HG03139 (cell line): Measurements from ENCODE around the gene HIF1A.
"Not testable (repeated sequence)": the region's sequence is repeated elsewhere in the genome, so short reads cannot be mapped to it uniquely, and the experiment has no call there.

Source experiments
- ATAC-seq: cut with Tn5 transposase; IDR thresholded peaks from one replicate; pipeline ENCODE4 v1.9.1; 2021; ENCODE audit not compliant: unreplicated experiment

Gene HIF1A

GRCh38 chr14:61706096-61706690 is 10.9 kb downstream of the HIF1A start:
- ATAC-seq = no peak

GRCh38 chr14:61707774-61708173 is 12.5 kb downstream of the HIF1A start:
- ATAC-seq = not testable (repeated sequence)

GRCh38 chr14:61708693-61709092 is 13.4 kb downstream of the HIF1A start:
- not testable (repeated sequence) for ATAC-seq

DNA sequence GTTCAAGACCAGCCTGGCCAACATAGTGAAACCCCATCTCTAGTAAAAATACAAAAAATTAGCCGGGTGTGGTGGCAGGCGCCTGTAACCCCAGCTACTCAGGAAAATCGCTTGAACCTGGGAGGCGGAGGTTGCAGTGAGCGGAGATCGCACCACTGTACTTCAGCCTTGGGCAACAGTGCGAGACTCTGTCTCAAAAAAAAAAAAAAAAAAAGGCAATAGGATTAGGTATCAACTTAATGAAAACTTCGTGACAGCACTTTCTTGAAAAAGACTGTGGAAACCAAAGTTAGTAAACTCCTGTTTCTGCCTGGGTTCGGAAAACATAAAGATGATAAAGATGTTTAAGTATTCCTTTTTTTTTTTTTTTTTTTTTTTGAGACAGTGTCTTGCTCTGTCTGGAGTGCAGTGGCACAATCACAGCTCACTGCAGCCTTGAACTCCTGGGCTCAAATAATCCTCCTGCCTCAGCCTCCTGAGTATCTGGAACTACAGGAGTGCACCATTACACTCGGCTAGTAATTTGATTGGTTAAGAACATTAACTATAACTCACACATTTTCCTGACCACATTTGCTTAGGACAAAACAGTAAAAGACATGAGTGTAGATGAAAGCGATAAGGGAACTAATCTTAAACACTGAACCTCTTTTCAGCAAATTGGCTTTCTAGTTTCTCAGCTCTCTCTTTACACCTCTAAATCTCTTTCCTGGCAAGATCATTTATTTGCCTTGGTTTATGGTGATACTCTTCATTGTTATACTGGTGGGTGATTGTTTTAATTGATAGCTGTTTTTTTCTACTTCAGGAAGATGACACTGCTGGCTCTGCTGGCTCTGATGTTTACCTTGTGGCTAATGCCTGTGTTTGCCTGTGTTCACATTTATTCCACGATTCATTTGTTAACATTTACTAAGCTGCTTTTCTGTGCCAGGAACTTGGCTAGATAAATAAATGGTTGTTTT is 15.8 kb downstream of the HIF1A start:
- ATAC-seq = no peak

- no peak for ATAC-seq
These were observed 16.8 kb downstream of the HIF1A start for GRCh38 chr14:61712137-61712536.

- no peak for ATAC-seq
These were observed 18.6 kb downstream of the HIF1A start for GRCh38 chr14:61713724-61714437.

DNA sequence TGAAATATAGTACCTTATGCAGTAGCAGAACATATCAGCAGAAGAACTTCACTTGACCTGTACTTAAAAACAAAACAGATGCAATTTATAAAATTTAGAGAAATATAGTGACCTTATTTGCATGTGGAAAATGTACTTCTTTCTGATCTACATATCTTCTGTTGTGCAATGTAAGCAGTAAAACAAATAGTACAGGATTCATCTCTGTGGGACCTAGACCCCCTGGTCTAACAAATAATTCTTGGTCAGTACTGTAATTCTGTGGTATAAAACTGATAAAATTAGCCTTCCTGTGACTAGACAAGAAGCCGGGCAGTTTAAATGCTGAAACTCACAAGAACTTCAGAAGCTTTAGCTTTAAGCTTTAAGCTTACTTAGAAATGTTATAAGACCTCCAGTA is 21.6 kb downstream of the HIF1A start:
- ATAC-seq = no peak

DNA sequence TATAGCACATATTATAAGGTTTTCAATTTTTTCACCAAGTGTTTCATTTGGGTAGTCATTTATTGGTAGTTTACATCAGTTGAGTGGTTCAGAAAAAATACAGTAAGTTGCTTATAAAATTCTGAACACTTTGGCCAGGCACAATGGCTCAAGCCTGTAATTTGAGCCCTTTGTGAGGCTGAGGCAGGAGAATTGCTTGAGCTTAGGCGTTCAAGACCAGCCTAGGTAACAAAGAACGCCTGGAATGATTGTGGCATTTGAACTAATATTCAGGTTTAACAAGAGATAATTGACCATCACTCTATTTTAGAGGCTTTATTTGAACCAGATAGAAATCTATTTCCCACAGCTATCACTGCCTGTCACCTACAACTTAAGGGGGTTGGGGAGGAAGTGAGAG is 22.7 kb downstream of the HIF1A start:
- no peak for ATAC-seq

DNA sequence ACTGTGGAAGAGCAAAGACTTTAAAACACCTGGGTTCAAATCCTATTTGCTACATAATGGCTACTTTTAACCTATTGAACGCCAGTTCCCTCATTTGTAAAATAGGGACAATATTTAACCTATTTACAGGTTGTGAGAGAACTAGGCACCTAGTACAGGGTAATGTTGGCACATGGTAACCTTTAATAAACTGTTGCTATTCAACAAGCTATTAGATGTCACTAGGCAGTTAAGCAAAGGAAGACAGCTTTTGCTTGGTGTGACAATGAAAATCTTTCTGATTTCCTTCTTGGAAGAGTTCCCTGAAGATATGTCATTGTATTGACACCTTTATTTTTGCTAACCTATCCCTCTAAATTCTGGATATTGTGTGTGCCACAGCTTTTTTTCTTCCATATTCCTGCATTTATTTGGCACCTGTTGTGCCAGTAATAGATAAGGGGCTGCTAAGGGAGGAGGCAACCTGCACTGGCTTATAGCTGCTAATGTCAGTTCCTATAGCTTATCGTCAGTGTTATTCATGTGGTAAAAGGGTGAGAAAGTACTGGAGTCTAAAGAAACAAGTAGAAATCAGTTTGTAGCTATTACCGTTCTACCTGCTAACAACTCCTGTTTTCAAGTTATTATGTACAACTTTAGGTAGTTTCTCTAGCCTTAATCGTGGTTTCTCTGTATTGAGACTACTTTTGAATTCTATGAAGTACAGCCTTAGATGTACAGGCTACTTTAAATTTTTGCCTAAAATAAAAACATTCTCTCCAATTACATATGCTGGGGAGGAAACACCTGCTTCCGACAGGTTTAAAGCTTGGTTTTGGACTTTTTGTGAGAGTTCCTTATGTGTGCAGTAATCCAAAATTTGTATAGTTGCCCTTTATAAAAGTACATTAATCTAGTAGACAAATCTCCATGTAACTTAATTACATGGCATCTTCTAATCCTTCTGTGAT is 24.3 kb downstream of the HIF1A start:
- no peak for ATAC-seq

DNA sequence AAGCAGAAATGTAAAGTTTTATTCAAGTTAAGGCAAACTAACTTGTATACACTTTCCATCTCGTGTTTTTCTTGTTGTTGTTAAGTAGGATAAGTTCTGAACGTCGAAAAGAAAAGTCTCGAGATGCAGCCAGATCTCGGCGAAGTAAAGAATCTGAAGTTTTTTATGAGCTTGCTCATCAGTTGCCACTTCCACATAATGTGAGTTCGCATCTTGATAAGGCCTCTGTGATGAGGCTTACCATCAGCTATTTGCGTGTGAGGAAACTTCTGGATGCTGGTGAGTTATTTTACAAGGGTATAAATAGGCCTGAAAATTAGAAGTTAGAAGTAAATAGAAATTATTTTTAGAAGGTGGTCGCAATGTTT is 25.0 kb downstream of the HIF1A start:
- no peak for ATAC-seq

- no peak for ATAC-seq
These were observed 25.4 kb downstream of the HIF1A start for GRCh38 chr14:61720741-61721140.

GRCh38 chr14:61724133-61724532 is 28.8 kb downstream of the HIF1A start:
- ATAC-seq = no peak

- ATAC-seq = no peak
These were observed 31.7 kb downstream of the HIF1A start for GRCh38 chr14:61726778-61727658.

- no peak for ATAC-seq
These were observed 35.6 kb downstream of the HIF1A start for GRCh38 chr14:61730756-61731373.

DNA sequence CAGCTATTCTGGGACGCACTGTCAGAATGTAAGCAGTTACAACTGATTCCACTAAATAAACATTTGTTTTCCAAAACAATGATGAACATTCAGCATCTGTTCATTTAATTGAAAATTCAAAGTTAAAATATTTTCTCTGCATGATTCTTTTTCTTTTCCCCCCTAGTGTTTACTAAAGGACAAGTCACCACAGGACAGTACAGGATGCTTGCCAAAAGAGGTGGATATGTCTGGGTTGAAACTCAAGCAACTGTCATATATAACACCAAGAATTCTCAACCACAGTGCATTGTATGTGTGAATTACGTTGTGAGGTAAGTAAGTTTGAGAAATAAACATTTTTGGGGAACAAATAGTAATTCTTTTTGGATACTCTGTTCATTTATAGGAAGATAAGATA is 38.7 kb downstream of the HIF1A start:
- no peak for ATAC-seq

DNA sequence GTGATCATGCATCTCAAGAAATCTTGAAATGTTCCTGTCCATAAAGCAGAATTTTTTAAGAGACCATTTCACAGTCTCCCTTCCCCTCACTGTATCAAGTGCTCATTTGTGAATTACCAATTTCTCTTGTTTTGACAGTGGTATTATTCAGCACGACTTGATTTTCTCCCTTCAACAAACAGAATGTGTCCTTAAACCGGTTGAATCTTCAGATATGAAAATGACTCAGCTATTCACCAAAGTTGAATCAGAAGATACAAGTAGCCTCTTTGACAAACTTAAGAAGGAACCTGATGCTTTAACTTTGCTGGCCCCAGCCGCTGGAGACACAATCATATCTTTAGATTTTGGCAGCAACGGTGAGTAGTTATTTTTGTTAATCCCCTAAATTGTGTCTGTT is 41.4 kb downstream of the HIF1A start:
- no peak for ATAC-seq

DNA sequence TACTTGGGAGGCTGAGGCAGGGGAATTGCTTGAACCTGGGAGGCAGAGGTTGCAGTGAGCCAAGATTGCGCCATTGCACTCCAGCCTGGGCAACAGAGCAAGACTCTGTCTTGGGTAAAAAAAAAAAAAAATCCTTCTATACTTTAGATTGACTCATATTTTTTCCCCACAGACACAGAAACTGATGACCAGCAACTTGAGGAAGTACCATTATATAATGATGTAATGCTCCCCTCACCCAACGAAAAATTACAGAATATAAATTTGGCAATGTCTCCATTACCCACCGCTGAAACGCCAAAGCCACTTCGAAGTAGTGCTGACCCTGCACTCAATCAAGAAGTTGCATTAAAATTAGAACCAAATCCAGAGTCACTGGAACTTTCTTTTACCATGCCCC is 42.6 kb downstream of the HIF1A start:
- no peak for ATAC-seq

DNA sequence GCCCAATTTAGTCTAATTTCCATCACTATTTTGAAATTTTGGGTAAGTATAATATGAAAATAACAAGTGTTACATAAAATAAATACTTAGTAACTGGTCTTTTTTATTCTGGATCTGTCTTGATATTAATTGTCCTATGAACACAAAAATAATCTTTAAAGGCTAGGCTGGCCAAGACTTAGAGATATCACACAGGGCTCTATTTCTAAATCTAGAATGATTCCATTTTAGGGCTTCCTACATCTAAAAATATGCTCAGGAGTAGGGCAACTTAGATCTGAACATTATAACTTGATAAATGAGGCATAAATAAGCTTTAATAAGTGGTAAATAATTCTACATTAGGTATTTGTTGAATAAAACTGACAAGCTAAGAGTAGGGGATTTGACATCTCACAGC is 43.8 kb downstream of the HIF1A start:
- ATAC-seq = no peak

DNA sequence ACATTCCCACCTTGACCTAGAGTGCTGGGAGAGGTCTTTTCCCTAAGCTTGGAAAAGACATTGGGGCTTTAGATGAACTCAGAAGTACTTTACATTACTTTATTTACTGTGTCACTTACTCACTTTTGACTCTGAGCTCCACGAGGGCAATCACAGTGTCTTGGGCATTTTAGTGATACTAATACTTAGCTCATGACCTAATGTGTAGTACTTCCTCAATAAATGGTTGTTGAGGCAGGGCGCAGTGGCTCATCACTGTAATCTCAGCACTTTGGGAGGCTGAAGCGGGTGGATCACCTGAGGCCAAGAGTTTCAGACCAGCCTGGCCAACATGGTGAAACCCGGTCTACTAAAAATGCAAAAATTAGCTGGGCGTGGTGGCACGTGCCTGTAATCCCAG is 47.1 kb downstream of the HIF1A start:
- no peak for ATAC-seq
